Hematopoietic multipotent progenitor cell treated with erythropoietin and hydrocortisone succinate and interleukin-3 and kit ligand, for 4 days (in vitro differentiated cells): Measurements from ENCODE around the gene TMED1.
"Not testable (repeated sequence)": the region's sequence is repeated elsewhere in the genome, so short reads cannot be mapped to it uniquely, and the experiment has no call there.

Source experiments
- DNase-seq: peaks from one replicate; pipeline ENCODE4 v3.0.0-alpha.2; 2015

Gene TMED1, protein sequence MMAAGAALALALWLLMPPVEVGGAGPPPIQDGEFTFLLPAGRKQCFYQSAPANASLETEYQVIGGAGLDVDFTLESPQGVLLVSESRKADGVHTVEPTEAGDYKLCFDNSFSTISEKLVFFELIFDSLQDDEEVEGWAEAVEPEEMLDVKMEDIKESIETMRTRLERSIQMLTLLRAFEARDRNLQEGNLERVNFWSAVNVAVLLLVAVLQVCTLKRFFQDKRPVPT

GRCh38 chr19:10835754-10836478, at the start of gene TMED1:
TSS of gene TMED1 (minus strand) at chr19:10836212. CDS start at chr19:10836191, 21 bp downstream.
- peak; percentile 99 for DNase-seq

- DNase-seq: no peak
These were observed 49.5 kb upstream of the TMED1 start for GRCh38 chr19:10885201-10886169.

DNA sequence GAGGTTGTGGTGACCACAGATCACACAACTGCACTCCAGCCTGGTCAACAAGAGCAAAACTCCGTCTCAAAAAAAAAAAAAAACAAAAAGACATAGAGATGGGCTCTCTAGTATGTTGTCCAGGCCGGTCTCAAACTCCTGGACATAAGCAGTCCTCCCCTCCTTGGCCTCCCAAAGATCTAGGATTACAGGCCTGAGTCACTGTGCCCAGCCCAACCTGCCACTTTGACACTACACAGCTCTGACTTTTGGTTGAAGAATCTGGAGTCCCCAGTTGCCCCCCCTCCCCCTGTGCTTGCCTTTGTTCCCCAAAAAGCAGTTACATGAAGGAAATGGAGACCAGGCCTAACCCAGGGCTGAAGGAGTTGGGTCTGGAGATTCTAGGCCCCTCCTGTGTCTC, 48.3 kb upstream of the TMED1 start:
- peak; percentile 46 for DNase-seq

- DNase-seq: no peak
These were observed 46.1 kb upstream of the TMED1 start for GRCh38 chr19:10882108-10882457.

DNA sequence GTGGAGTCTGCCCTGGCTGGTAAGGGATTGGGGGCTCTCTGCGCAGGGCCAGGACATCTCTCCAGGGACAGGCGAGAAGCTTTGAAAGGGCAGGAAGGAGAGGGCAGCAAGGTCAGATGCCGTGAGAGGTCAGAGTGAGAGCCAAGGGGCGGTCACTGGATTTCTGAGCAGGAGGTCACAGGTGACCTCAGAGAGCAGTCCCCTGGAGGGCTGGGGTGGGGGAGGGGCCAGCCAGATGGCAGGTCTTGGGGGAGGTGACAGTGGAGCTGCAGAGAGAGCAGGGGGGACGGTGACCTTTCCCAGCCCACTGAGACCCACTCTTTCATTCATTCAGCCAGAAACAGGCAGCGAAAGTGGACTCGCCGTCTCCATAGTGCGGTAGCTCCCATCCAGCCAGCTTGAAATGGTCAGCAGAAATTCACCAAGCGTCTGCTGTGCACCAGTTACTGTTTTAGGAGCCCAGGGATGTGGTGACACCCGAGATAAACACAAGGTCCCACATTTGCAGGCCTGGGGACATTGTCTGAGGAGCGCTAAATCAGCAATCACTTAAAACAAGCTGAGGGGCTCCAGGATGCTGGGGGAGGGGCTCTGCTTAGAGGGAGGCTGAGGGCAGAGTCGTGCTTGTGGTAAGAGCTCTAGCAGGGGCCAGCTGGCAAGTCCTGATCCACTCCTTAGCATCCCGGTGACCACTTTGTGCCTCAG, 45.5 kb upstream of the TMED1 start:
- no peak for DNase-seq

DNA sequence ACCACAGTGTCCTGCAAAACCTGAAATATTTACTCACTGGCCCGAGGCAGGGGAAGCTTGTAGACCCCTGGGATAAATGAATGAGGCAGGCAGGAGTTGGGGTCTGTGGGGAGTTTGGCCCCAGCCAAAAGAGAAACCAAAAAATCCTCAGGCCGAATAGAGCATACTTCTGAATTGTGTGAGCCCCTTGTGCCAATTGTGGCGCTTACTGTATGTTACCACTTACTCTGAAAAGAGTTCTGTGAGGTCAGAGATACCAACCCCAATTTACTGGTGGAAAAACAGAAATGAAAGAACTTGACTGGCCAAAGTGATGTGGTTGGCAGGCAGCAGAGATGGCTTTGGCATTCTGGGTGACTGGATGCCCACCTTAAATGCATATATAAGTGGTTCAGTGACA, 42.2 kb upstream of the TMED1 start:
- no peak for DNase-seq

DNA sequence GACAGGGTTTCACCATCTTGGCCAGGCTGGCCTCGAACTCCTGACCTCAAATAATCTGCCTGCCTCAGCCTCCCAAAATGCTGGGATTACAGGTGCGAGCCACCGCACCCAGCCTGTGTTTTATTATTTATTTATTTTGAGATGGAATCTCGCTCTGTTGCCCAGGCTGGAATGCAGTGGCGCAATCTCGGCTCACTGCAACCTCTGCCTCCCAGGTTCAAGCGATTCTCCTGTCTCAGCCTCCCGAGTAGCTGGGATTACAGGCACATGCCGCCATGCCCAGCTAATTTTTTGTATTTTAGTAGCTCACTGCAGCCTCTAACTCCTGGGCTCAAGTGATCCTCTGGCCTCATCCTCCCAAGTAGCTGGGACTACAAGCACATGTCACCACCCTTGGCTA, 41.6 kb upstream of the TMED1 start:
- not testable (repeated sequence) for DNase-seq

DNA sequence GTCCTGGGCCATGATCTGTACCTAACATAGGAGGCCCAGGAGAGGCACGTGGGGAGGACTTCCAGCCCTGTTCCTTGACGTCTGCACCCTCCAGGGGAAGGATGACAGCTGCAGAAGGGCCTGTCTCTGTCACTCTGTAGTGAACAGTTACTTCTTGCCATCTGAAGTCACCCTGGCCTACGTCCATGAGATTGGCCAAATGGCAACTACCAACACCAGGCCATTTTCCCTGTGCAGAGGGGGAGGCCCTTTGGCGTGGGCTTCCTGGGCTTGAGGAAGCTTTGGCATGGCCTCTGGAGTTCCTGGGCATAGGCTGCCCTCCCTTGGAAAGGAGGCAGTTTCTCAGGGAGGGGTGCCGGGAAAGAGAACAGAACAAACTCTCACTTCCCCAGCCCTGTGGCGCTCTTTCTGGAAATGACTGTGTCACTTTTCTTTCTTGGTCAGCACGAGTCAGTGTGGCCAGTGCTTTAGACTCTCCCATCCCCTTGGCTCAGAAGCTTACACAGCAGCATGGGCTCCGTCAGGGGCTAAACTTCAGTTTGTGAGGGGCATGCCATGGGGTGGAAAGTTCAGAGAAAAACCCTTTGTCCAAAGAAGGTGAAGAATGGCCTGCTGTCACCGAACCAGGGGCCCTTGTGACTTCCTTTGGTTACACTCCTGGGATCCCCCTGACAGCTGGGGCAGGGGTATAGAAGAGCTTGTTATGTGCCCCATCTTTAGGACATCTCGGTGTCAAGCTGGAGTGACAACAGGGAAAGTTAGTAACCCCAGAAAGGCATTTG, 40.6 kb upstream of the TMED1 start:
- DNase-seq: no peak

GRCh38 chr19:10874024-10874423, 38.0 kb upstream of the TMED1 start:
- no peak for DNase-seq

GRCh38 chr19:10872546-10873107, 36.6 kb upstream of the TMED1 start:
- peak; percentile 32 for DNase-seq

DNA sequence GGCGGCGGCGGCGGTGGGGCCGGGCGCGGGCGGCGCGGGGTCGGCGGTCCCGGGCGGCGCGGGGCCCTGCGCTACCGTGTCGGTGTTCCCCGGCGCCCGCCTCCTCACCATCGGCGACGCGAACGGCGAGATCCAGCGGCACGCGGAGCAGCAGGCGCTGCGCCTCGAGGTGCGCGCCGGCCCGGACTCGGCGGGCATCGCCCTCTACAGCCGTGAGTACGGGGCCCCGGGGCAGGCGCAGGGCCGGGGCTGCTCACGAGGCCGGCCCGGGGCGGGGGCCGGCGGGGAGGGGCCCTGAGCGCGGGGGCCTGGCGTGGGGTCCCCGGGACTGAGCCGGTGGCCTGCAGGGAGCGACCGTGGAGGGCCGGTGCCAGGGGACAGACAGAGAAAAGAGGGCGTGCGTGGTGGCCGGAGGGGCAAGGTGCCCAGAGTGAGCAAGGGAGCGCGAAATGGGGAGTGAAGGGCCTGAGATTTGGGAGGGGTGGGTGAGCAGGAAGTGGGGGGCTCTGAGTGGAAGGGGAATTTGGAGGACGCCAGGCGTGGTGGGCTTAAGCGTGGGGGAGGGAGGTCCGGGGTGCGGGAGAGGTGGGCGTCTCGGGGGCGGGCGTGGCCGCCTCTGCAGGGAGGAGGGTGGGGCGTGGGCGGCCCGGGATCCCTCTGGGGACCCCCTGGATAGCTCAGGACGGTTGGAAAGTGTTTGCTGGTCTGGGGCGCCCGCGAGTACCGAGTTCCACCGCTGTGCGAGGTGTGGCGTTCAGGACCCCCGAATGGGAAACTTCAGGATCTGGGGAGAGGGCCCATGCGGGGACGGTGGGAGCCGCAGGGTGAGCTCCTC, 35.9 kb upstream of the TMED1 start:
- DNase-seq: peak; percentile 52

DNA sequence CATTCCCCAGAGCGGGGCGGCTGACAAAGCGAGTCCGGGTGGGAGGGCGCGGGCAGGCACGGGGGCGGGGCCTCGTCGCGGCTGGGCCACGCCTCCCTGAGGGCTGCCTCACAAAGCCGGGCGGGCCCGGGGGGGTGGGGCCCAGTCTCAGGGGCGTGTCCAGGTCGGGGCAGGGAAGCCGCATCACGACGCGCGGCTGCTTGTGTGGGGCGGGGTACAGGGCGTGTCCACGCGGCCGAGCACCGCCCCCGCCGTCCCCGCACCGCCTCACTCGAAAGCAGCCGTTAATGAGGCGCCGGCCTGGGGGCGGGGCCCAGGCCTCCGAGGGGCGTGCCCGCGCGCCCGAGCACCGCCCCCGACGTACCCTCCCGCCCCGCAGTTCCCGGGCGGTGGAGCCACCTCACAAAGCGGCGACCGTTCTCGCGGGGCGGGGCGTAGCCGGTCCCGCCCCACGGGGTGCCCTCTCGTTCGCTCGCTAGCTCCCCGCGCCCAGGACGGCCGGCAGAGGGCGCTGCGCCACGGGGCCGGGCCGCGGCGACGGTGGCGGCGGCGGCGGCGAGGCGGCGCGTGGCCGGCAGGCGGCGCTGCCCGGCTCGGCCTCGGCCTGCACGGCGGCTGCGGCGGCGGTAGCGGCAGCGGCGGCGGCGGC, 35.1 kb upstream of the TMED1 start, which contains the start of gene CARM1:
Gene CARM1 (plus strand): TSS at position 599 of the 649 bp plus-strand sequence. CDS start 150 bp downstream, outside the sequence.
- peak; percentile 99 for DNase-seq

DNA sequence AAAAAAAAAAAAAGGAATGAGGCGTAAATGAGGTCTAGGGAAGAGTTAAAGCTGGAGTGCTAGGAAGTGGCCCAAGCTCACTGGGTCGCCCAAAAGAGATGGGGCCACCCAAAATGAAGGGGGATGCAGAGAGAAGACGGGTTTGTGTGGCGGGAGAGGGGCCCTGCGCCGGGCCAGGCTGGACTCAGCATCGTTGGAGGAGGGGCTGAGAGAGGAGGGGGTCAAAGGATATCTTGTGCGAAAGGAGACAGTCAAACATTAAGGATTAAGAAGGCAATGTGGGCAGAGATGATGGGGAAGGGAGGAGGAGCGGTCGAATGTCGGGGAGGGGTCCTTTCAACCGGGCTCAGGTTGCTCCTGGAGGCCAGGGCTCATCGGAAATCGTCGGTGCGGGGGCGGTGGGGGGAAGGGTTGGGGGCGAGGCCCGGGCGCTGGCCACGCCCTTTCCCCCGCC, 34.5 kb upstream of the TMED1 start:
- no peak for DNase-seq

DNA sequence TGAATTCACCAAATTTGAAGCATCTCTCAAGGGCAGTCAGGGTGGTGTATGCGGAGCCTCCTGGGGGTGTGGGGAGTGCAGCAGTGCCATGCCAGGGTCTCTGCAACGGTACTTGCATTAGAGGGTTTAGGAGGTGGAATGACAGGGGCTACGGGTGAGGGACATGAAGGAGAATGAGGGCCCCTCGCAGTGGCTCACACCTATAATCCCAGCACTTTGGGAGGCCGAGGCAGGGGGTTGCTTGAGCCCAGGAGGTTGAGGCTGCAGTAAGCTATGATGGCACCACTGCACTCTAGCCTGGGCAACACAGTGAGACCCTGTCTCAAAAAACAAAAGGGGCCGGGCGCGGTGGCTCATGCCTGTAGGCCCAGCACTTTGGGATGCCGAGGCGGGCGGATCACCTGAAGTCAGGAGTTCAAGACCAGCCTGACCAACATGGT, 33.9 kb upstream of the TMED1 start:
- DNase-seq: not testable (repeated sequence)

GRCh38 chr19:10868872-10869547, 33.0 kb upstream of the TMED1 start:
- DNase-seq: no peak

GRCh38 chr19:10866495-10866894, 30.5 kb upstream of the TMED1 start:
- DNase-seq: no peak

DNA sequence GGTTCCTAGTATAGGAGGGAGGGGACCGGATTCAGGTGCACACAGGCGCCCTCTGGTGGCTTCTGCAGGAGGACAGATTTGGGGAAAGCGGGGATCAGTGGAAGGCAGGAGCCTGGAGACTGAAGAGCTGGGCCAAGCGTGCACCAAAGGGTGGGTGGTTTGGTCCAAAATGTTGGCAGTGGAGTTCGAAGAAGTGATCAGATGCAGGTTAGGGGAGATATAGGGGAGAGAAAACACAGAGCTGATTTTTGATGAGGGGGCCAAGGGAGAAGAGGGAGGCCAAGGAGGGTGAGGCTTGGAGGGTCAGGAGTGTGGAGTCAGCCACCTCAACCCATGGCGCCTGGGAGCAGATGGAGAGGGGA, 28.5 kb upstream of the TMED1 start:
- DNase-seq: peak; percentile 90

- no peak for DNase-seq
These were observed 27.2 kb upstream of the TMED1 start for GRCh38 chr19:10863107-10863717.

DNA sequence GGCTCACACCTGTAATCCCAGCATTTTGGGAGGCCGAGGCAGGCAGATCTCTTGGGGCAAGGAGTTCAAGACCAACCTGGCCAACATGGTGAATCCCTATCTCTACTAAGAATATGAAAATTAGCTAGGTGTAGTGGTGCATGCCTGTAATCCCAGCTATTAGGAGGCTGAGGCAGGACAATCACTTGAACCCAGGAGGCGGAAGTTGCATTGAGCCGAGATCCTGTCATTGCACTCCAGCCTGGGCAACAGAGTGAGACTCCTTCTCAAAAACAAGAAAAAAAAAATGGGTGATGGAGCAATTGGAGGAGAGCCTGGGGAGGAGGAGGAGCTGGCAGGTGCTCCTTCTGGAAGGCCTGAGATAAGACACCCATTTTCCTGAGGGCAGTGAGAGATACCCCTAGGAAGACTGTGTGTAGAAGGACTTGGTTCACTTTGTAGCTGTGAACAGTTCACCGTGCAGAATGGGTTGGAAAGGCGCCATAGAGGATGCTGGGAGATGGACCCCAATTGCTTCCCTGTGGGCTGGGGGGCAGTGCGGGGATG, 26.6 kb upstream of the TMED1 start:
- no peak for DNase-seq
